GM12872 (cell line): ENCODE data around the gene SLC35F3.

Source experiments
- CTCF ChIP-seq: IDR thresholded peaks from 3 replicates; pipeline ENCODE4 v1.5.1; 2011; ENCODE audit warnings: low read depth, mild to moderate bottlenecking, low read length, moderate library complexity; ENCODE audit not compliant: insufficient read depth

SLC35F3 gene

GRCh38 chr1:234361102-234361603 lies 456.7 kb downstream of the SLC35F3 start:
- no peak for TF ChIP-seq CTCF

- no peak for TF ChIP-seq CTCF
Measured at GRCh38 chr1:234362558-234362957, 458.1 kb downstream of the SLC35F3 start.

GRCh38 chr1:234368320-234369032 lies 464.0 kb downstream of the SLC35F3 start:
- TF ChIP-seq CTCF: no peak

GRCh38 chr1:234369033-234369430 lies 464.6 kb downstream of the SLC35F3 start:
- no peak for TF ChIP-seq CTCF

GRCh38 chr1:234369784-234370183 lies 465.3 kb downstream of the SLC35F3 start:
- TF ChIP-seq CTCF: no peak

GRCh38 chr1:234371414-234371813 lies 466.9 kb downstream of the SLC35F3 start:
- TF ChIP-seq CTCF: no peak

- TF ChIP-seq CTCF: no peak
Measured at GRCh38 chr1:234372011-234372757, 467.7 kb downstream of the SLC35F3 start.
